Measurements from ENCODE around the gene RAMACL.
A peak's percentile ranks its signal among the peaks of the same experiment; 100 is the strongest.

DNA sequence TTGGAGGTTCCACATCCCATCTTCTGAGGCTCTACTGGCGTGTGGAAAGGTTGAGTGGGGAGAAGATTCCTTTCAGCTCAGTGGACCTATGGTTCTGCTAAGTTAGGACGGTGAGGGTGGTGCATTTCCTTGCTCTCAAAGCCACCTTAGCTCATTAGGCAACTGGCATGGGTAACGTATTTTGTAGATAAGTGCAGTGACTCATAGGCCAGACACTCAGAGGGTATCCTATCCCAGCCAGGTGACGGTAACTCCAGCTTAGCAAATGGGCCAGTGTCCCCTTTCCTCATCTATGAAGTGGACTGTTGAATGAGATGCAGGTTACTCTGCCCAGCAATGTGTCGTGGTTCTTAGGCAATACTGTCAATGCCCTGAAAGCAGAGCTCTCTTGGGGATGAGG, 36.8 kb upstream of the RAMACL start:
- TF ChIP-seq POLR2A (IDR thresholded peaks at IDR 0.05; ENCODE audit: low read depth, low read length) (no peak), RAD21 (IDR thresholded peaks at IDR 0.05; ENCODE audit: low read length) (no peak), CEBPB (IDR thresholded peaks at IDR 0.05; ENCODE audit: low read depth, low read length) (0 out of 2 replicates have a peak, but pooled peaks have one; percentile 1), FOS (IDR thresholded peaks at IDR 0.05; ENCODE audit: low read depth, low read length) (no peak), SMC3 (IDR thresholded peaks at IDR 0.05; ENCODE audit: low read depth, low read length) (no peak), RFX5 (IDR thresholded peaks at IDR 0.05; ENCODE audit: low read depth, low read length) (no peak), MAFK (IDR thresholded peaks at IDR 0.05; ENCODE audit: low read depth, low read length) (no peak), ELK1 (IDR thresholded peaks at IDR 0.05; ENCODE audit: borderline replicate concordance, low read depth, low read length) (no peak), MXI1 (IDR thresholded peaks at IDR 0.05; ENCODE audit: borderline replicate concordance, low read depth, low read length) (no peak), CHD1 (IDR thresholded peaks at IDR 0.05; ENCODE audit: low read depth, low read length) (no peak)
- TF ChIP-seq, protein P1, sequence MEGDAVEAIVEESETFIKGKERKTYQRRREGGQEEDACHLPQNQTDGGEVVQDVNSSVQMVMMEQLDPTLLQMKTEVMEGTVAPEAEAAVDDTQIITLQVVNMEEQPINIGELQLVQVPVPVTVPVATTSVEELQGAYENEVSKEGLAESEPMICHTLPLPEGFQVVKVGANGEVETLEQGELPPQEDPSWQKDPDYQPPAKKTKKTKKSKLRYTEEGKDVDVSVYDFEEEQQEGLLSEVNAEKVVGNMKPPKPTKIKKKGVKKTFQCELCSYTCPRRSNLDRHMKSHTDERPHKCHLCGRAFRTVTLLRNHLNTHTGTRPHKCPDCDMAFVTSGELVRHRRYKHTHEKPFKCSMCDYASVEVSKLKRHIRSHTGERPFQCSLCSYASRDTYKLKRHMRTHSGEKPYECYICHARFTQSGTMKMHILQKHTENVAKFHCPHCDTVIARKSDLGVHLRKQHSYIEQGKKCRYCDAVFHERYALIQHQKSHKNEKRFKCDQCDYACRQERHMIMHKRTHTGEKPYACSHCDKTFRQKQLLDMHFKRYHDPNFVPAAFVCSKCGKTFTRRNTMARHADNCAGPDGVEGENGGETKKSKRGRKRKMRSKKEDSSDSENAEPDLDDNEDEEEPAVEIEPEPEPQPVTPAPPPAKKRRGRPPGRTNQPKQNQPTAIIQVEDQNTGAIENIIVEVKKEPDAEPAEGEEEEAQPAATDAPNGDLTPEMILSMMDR (conservative IDR thresholded peaks at IDR 0.05; ENCODE audit: low read depth, low read length), result no peak

Data from IMR-90 (cell line).